ENCODE measurements around the gene STK39. TPM values are rescaled to one million over a fixed set of nuclear protein-coding genes. Genes with fewer than 3 reads are reported as not detected.
"Not testable (repeated sequence)": the region's sequence is repeated elsewhere in the genome, so short reads cannot be mapped to it uniquely, and the experiment has no call there.

STK39 gene
- total RNA-seq, 1 donor from 2014 or later, result 14.3 TPM

DNA sequence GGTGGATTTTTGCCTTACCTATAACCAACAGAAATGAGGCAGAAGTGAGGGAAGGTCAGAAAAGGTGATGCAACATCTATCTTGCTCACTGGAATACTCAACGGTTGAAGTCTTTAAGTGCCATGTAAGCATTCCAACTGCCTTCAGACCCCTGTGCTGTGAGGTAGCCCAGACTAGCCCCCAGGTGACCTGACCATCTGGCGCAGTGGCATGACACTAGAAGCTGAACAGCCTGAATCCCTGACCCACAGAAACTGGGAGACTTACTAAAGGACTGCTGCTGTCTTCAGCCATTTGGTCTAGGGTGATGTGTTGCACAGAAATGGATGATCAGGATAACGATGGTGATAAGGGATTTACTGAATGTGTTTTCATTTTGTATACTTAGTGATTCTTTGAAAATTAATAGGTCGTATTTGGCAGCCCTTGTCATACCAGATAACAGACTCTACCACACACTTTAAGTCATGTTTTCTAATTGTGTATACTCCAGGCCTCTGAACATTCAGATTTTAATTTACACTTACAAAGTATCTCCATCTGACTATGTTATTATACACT, 161.5 kb downstream of the STK39 start:
- peaks cover 8% of the 10 kb centered on the region for H3K36me3 Mint-ChIP-seq (ENCODE audit: low read depth, unreplicated experiment)
- no peak overlapping the region for H3K4me3 Mint-ChIP-seq (ENCODE audit: unreplicated experiment)
- no peaks in the 10 kb centered on the region for H3K9me3 Mint-ChIP-seq (ENCODE audit: unreplicated experiment)
- H3K27ac Mint-ChIP-seq (ENCODE audit: unreplicated experiment), result no peak overlapping the region
- no peak for DNase-seq (ENCODE audit: low spot score)
- TF ChIP-seq CTCF (IDR thresholded peaks at IDR 0.05; ENCODE audit: unreplicated experiment), result no peak
- H3K4me1 Mint-ChIP-seq (ENCODE audit: unreplicated experiment), result no peaks in the 10 kb centered on the region
- peaks cover 2% of the 10 kb centered on the region for H3K27me3 Mint-ChIP-seq (ENCODE audit: unreplicated experiment)

- no peak for DNase-seq (ENCODE audit: low spot score)
- Mint-ChIP-seq H3K4me3 (ENCODE audit: unreplicated experiment) (no peak overlapping the region), H3K9me3 (ENCODE audit: unreplicated experiment) (no peaks in the 10 kb centered on the region), H3K27me3 (ENCODE audit: unreplicated experiment) (no peaks in the 10 kb centered on the region), H3K27ac (ENCODE audit: unreplicated experiment) (no peak overlapping the region), H3K36me3 (ENCODE audit: low read depth, unreplicated experiment) (peaks cover 9% of the 10 kb centered on the region), H3K4me1 (ENCODE audit: unreplicated experiment) (no peaks in the 10 kb centered on the region)
- TF ChIP-seq CTCF (IDR thresholded peaks at IDR 0.05; ENCODE audit: unreplicated experiment), result no peak
Observed at GRCh38 chr2:168084288-168084687, 163.1 kb downstream of the STK39 start.

DNA sequence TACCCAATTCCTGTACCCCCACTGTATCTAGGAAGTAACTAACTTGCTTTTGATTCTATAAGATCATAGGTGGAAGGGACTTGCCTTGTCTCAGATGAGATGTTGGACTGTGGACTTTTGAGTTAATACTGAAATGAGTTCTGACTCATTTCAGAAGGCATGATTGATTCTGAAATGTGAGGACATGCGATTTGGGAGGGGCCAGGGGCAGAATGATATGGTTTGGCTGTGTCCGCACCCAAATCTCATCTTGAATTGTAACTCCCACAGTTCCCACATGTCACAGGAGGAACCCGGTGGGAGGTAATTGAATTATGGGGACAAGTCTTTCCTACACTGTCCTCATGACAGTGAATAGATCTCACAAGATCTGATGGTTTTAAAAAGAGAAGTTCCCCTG, 165.9 kb downstream of the STK39 start:
- H3K36me3 Mint-ChIP-seq (ENCODE audit: low read depth, unreplicated experiment), result peaks cover 12% of the 10 kb centered on the region
- not testable (repeated sequence) for H3K4me3 Mint-ChIP-seq (ENCODE audit: unreplicated experiment); H3K4me1 Mint-ChIP-seq (ENCODE audit: unreplicated experiment); H3K27ac Mint-ChIP-seq (ENCODE audit: unreplicated experiment); H3K27me3 Mint-ChIP-seq (ENCODE audit: unreplicated experiment); H3K9me3 Mint-ChIP-seq (ENCODE audit: unreplicated experiment); DNase-seq (ENCODE audit: low spot score)

DNA sequence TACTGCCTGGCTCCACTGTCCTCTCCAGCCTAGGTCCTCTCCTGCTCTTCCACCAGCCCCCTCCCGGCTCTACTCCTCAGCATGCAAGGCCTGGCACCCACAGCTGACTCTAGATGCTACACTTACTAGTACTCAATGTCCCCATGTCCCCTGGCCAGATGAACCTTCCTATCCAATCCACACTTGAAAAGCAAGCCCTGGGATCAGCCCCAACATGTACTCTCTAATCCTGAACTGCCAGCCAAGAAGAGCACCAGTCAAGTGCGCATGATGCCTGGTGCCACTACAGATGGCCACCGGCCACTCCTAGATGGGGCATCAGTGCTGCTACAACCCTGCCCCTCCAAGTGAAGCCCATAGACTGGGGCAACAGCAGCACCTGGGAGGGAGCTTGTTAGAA, 168.2 kb downstream of the STK39 start:
- TF ChIP-seq CTCF (IDR thresholded peaks at IDR 0.05; ENCODE audit: unreplicated experiment), result no peak
- H3K27me3 Mint-ChIP-seq (ENCODE audit: unreplicated experiment), result no peaks in the 10 kb centered on the region
- no peak overlapping the region for H3K27ac Mint-ChIP-seq (ENCODE audit: unreplicated experiment)
- DNase-seq (ENCODE audit: low spot score), result no peak
- H3K4me3 Mint-ChIP-seq (ENCODE audit: unreplicated experiment), result no peak overlapping the region
- H3K36me3 Mint-ChIP-seq (ENCODE audit: low read depth, unreplicated experiment), result peaks cover 12% of the 10 kb centered on the region
- no peaks in the 10 kb centered on the region for H3K9me3 Mint-ChIP-seq (ENCODE audit: unreplicated experiment)
- H3K4me1 Mint-ChIP-seq (ENCODE audit: unreplicated experiment), result peaks cover 3% of the 10 kb centered on the region

DNA sequence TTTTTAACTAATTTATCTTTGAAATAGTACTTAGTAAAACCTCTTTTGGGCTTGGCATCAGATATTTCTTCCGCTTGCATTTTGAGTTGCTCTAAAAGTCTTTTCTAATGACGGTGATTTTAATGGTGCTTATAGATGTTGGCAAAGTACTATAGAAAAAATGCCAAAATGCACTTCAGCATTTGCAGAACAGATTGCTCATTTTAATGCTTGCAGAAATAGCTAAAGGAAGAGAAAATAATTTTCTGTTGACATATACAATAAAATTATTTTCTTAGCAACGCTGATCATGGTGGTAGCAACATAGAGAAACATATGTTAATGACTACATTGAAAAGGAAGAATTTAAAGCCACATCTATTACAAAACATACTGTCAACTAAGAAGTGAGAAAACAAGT, 170.7 kb downstream of the STK39 start:
- Mint-ChIP-seq H3K4me3 (ENCODE audit: unreplicated experiment) (no peak overlapping the region), H3K36me3 (ENCODE audit: low read depth, unreplicated experiment) (peaks cover 5% of the 10 kb centered on the region), H3K9me3 (ENCODE audit: unreplicated experiment) (no peaks in the 10 kb centered on the region), H3K4me1 (ENCODE audit: unreplicated experiment) (peaks cover 3% of the 10 kb centered on the region), H3K27ac (ENCODE audit: unreplicated experiment) (no peak overlapping the region), H3K27me3 (ENCODE audit: unreplicated experiment) (peaks cover 1% of the 10 kb centered on the region)
- no peak for DNase-seq (ENCODE audit: low spot score)
- TF ChIP-seq CTCF (IDR thresholded peaks at IDR 0.05; ENCODE audit: unreplicated experiment), result no peak
